Stimulated activated CD8-positive, alpha-beta memory T cell treated with anti-CD3 and anti-CD28 coated beads, Interleukin-7, amount 100 ng/mL, for 24 hours (primary cell): Measurements from ENCODE around the gene VPS33A.

Source experiments
- DNase-seq: peaks from one replicate; pipeline ENCODE4 v3.0.0-alpha.2; 2020; ENCODE audit warnings: low read depth

Gene VPS33A

GRCh38 chr12:122250536-122250935 lies 15.8 kb downstream of the VPS33A start:
- no peak for DNase-seq

DNA sequence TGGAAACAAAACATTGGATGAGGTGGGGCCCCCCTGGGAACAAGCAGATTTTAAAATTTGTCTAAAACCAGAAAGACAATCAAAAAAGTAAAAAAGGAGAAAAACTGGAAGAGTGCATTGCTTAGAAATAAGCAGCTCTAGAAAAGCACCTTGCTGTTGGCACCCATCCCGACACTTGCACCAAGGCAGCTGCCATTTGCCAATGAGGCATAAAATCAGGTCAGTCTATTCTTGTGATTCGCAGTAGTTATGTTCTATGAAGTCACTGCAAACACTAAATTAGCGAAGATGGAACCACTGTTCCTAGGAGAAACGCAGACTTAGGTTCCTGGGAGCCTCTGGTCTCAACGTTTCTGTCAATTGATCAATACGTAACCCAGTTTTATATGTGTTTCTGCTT lies 16.2 kb downstream of the VPS33A start:
- DNase-seq = no peak

DNA sequence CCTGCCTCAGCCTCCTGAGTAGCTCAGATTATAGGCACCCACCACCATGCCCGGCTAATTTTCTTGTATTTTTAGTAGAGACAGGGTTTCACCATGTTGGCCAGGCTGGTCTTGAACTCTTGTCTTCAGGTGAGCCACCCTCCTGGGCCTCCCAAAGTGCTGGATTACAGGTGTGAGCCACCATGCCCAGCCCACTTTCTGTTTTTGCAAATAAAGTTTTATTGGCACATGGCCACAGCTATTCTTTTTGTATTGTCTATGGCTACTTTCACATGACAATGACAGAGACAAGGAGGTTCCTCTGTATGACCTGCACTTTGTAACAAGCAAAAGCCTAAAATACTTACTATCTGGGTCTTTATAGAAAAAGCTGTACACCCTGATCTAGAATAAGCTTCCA lies 20.7 kb downstream of the VPS33A start:
- DNase-seq = no peak

- DNase-seq = no peak
Observed at GRCh38 chr12:122244565-122245371, 21.5 kb downstream of the VPS33A start.

DNA sequence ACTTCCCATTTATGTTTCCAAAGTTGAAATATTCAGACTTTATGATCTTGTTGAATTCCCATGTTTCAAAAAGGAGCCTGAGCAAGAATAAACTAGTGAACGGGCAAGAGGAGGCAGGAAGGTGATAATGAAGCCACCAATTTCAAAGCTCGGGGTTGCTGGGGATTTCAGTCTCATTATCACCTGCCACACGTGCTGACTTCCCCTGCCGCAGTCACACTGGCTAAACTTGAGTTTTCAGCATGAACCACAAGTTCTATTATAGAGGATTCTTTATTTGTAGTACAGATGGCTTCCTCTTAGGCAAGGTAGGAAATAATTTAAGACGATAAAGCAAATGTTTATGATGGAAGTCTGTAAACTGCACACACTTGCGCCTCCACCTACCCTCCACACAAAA lies 22.3 kb downstream of the VPS33A start:
- no peak for DNase-seq

DNA sequence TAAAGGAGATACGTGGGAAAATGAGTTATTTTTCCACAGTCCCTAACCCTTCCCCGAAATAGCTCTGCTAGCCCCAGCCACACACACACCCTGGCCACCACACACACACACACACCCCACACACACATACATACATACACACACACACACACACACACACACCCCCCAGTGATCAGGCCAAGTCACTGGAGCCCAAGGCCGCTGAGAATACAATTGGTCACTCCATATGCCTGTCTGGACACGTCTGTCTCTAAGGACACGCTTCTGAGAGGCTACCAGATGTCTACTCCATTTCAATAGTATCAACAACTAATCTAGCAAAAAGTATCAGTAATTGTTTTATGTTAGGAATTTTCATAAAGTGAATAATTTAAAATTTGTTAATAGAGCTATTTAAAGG lies 27.4 kb downstream of the VPS33A start:
- no peak for DNase-seq

GRCh38 chr12:122235741-122236140 lies 30.6 kb downstream of the VPS33A start:
- no peak for DNase-seq

GRCh38 chr12:122232691-122233090 lies 33.6 kb downstream of the VPS33A start:
- DNase-seq = no peak

DNA sequence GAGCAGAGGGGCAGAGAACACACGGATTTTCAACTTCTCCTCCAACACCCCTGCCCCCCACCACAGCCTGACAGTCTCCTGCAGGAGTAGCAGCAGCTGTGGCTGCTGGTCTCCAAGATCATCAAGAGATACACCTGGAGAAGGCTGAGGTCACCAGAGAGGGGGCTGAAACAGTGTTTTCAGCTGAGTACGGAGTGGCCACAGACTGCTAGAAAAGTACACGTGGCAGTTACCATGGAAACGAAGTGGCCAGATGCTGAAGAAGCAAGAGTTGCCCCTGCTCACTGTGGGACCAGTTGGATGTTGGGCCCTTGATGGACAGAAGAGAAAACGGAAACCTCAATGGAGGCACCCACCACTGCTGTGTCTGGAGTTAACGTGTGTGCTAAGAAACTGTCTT lies 35.5 kb downstream of the VPS33A start:
- DNase-seq = no peak

DNA sequence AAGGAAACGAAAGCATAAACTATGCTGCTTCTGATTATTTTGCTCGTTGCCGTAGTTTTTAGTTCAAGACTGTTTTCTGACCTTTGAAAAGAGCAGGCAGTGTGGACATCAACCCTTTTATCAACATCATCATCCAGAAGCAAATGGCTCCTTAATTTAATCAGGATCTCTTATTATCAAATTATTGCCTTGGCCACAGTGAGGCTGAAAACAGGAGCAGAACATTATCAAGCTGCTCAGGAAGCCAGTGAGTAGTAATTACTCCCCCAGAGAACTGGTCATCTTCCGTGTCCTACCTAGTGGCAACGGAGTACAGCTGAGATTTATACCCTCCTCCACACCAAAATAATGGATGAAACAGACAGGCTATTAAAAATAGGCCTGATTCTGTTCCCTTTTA lies 38.2 kb downstream of the VPS33A start:
- no peak for DNase-seq

GRCh38 chr12:122227341-122227740 lies 39.0 kb downstream of the VPS33A start:
- DNase-seq = peak; percentile 25

DNA sequence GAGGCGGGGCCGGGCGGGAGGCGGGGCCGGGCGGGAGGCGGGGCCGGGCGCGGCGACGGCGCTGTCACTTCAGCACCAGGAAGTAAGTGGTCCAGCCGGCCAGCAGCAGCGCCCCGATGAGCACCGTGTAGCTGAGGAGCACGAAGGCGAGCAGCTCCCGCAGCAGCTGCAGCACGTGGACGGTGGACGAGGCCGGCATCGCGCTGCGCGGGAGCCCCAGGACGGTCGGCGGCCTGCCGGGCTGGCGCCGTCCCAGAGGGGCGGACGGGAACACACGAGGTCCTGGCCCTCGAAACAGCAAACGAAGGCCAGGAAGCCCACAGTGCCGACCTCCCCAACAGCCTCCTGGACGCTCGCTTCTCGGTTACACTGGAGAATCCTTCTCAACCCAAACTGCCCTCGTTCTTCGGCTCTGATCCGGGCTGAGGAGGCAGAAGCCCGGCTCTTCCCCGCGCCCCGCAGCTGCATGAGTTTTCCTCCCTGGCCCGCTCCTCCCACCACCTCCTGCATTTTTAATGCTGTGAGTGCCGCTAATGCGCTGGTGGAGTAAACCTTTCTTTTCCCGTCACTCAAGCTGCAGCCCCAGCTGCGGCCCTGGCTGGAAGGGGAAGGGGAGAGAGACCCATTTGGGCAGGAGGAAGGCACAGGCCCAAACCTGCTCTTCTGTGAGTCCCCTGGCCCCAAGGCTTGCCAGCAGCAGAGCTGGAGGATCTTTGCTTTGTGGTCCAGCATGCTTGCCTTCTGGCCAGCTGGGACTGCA lies 39.7 kb downstream of the VPS33A start:
- DNase-seq = no peak

DNA sequence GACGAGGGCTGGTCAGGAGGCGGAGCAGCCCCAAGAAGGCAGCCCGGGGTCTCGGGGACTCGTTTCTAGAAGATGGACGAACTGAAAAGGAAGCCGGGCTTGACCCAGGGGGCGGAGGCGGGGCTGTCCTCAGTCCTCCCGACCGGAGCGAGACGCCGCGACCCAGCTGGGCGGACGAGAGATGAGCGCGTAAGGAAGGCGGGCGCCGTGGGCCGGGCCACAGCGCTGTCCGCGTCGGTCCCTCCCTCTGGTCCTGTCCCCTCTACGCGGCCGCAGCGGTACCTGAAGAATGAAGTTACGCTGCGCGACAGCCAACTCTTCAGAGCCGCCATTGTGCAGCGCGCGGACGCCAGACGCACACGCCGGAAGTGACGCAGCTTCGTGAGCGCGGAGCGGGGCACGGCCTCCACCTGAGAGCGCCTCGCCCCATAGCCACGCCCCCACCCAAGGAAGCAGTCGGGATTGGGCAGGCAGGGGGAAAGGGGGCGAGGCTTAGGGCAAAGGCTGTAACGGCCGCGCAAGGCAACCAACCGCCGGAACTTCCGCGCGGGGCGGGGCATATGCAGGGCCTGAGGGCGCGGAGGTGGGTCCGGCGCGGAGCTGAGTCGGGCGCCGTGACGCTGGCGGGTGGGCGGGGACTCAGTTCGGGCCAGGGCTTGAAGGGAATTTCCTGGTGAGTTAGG lies 40.5 kb downstream of the VPS33A start, which contains the start of gene DIABLO:
Gene DIABLO (minus strand): TSS at position 370 of the 683 bp plus-strand sequence. CDS start 38 bp downstream, at position 332.
- peak; percentile 99 for DNase-seq

- no peak for DNase-seq
Observed at GRCh38 chr12:122216445-122216844, 49.8 kb downstream of the VPS33A start.

DNA sequence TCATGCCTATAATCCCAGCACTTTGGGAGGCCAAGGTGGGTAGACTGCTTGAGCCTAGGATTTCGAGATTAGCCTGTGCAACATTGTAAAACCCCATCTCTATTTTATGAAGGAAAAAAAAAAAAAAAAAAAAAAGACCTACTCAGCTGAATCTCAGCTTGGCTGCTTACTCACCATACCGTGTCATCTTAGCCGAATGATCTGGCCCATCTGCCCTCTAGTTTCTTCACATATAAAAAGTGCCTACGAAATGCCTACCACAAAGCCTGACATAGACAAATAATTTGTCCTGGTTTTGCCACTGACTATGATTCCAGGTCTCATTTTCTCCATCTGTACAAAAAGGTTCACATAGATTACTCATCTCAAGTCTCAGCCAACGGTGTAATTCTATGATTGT lies 50.5 kb downstream of the VPS33A start:
- DNase-seq = no peak

GRCh38 chr12:122208073-122208820 lies 58.0 kb downstream of the VPS33A start:
- DNase-seq = no peak

DNA sequence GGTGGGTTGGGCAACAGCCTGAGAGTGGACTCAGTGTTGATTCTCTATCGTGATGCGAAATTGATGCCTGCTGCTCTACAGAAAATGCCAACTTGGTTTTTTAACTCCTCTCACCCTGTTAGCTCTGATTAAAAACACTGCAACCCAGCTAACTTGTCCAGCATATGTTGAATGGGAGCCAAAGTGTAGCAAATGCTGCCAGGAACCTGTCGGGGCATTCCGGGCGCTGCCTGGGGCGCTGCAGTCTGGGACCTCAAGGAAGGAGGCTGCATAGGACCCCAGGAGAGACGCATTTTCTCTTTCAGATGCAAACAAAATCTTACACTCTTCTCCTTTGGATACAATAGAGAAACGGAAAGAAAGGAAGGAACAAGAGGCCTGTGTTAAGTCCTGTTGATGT lies 58.9 kb downstream of the VPS33A start:
- DNase-seq = no peak

- no peak for DNase-seq
Observed at GRCh38 chr12:122206976-122207375, 59.3 kb downstream of the VPS33A start.

DNA sequence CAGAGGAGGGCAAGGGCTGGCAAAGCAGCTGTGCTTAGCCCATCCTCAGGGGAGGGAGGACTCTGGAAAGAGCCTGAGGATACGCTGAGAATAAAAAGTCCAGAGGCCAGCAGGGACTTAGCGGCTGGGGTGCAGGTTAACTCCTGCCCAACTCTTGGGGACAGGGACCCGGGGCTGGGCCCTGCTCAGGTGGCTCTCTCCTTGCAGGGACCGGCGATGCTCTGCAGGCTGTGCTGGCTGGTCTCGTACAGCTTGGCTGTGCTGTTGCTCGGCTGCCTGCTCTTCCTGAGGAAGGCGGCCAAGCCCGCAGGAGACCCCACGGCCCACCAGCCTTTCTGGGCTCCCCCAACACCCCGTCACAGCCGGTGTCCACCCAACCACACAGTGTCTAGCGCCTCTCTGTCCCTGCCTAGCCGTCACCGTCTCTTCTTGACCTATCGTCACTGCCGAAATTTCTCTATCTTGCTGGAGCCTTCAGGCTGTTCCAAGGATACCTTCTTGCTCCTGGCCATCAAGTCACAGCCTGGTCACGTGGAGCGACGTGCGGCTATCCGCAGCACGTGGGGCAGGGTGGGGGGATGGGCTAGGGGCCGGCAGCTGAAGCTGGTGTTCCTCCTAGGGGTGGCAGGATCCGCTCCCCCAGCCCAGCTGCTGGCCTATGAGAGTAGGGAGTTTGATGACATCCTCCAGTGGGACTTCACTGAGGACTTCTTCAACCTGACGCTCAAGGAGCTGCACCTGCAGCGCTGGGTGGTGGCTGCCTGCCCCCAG lies 60.0 kb downstream of the VPS33A start:
- DNase-seq = no peak

DNA sequence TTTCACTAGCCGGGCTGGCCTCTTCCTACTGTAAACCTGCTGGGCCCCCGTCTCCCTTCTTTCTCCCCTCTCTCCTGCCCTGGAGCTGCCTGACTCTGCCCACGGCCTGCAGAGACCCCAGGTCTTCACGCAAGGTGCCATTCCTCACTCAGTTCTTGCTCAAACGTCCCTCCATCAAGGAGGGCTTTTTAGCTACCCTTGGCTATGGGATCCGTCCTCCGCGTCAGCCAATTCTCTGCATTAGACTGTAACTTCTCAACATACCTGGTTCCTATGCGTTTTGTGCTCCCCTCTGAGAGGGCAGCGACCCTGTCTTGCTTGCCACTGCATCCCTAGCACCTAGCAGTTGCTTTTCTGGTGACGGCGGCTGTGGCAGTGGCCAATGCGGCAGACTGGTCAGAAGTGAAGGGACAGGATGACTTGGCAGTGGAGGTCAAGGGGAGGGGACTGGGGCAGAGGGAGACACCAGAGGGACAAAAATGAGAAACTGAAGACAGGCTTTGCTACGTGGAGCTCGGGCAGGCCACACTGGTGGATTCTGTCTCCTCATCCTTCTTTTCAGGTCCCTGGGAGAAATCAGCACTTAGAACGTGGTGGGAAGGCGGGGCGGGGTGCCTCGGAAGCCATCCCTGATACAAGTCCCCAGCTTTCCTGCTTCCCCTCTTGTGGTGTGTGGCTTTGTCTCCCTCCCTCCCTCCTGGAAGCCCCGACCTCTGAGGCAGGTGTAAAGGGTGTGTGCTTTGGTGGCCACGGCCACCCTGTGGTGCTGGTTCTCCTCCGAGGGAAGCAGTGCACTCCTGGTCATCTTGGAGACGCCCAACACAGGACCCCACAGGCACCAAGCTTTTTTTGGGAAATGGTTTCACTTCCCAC lies 61.0 kb downstream of the VPS33A start:
- DNase-seq = no peak
